Hepatocyte (in vitro differentiated cells): ENCODE measurements around the gene IQCN.

Experiments used
- CTCF ChIP-seq: fragments of 200-600 bp; sonication (generic); IDR thresholded peaks from 2 replicates; pipeline ENCODE4 v1.5.1; 2016; ENCODE audit warnings: antibody characterized with exemption, mild to moderate bottlenecking; ENCODE audit not compliant: poor library complexity
- EZH2 ChIP-seq: fragments of 200-600 bp; sonication (generic); IDR thresholded peaks from 2 replicates; pipeline ENCODE4 v1.6.1; 2016; ENCODE audit warnings: antibody characterized with exemption, mild to moderate bottlenecking, borderline replicate concordance

GRCh38 chr19:18311502-18312091 lies 37.3 kb upstream of the IQCN start:
- TF ChIP-seq CTCF: no peak
- no peak for TF ChIP-seq EZH2
